ENCODE data around the gene MSI2.

- TF ChIP-seq POLR2A (IDR thresholded peaks at IDR 0.05) (no peak), CTCF (IDR thresholded peaks at IDR 0.05) (no peak)
Measured at GRCh38 chr17:57543230-57543629, 286.9 kb downstream of the MSI2 start.

Measured in right lobe of liver (tissue), 4 donors.